HG03342 (cell line): ENCODE measurements around the gene NMUR1.
A peak's percentile ranks its signal among the peaks of the same experiment; 100 is the strongest.

ENCODE experiments used
- ATAC-seq: cut with Tn5 transposase; IDR thresholded peaks from one replicate; pipeline ENCODE4 v1.9.1; 2021; ENCODE audit warnings: mild to moderate bottlenecking, moderate library complexity; ENCODE audit not compliant: unreplicated experiment

The NMUR1 gene

GRCh38 chr2:231527955-231528635, 2.1 kb downstream of the NMUR1 start:
- no peak for ATAC-seq

- ATAC-seq = no peak
Observed at GRCh38 chr2:231527091-231527395, 3.2 kb downstream of the NMUR1 start.

GRCh38 chr2:231526341-231527090, 3.7 kb downstream of the NMUR1 start:
- ATAC-seq = no peak

- ATAC-seq = no peak
Observed at GRCh38 chr2:231525248-231526163, 4.7 kb downstream of the NMUR1 start.

- ATAC-seq = no peak
Observed at GRCh38 chr2:231524477-231525247, 5.6 kb downstream of the NMUR1 start.

- ATAC-seq = no peak
Observed at GRCh38 chr2:231523451-231524285, 6.6 kb downstream of the NMUR1 start.

GRCh38 chr2:231522418-231523180, 7.6 kb downstream of the NMUR1 start:
- no peak for ATAC-seq

GRCh38 chr2:231521443-231521842, 8.8 kb downstream of the NMUR1 start:
- ATAC-seq = no peak

GRCh38 chr2:231519975-231520555, 10.2 kb downstream of the NMUR1 start:
- no peak for ATAC-seq

GRCh38 chr2:231518771-231519170, 11.5 kb downstream of the NMUR1 start:
- ATAC-seq = no peak

- ATAC-seq = no peak
Observed at GRCh38 chr2:231515603-231516002, 14.6 kb downstream of the NMUR1 start.

- ATAC-seq = no peak
Observed at GRCh38 chr2:231514951-231515297, 15.3 kb downstream of the NMUR1 start.

- ATAC-seq = peak; percentile 100
Observed at GRCh38 chr2:231514225-231514950, 15.9 kb downstream of the NMUR1 start.

GRCh38 chr2:231513746-231514224, 16.5 kb downstream of the NMUR1 start:
- ATAC-seq = no peak

GRCh38 chr2:231512222-231512621, 18.0 kb downstream of the NMUR1 start:
- ATAC-seq = no peak

GRCh38 chr2:231503766-231504165, 26.5 kb downstream of the NMUR1 start:
- no peak for ATAC-seq

- ATAC-seq = no peak
Observed at GRCh38 chr2:231502596-231502995, 27.6 kb downstream of the NMUR1 start.

- no peak for ATAC-seq
Observed at GRCh38 chr2:231497651-231498050, 32.6 kb downstream of the NMUR1 start.
